Neural progenitor cell (in vitro differentiated cells): ENCODE results near the gene XRCC1.

ENCODE experiments used
- EZH2 ChIP-seq: fragments of 200-600 bp; sonication (generic); IDR thresholded peaks from 2 replicates; pipeline ENCODE4 v1.6.1; 2017; ENCODE audit warnings: antibody characterized with exemption, mild to moderate bottlenecking, moderate library complexity
- EZH2phosphoT487 ChIP-seq: fragments of 200-600 bp; sonication (generic); IDR thresholded peaks from 2 replicates; pipeline ENCODE4 v1.6.1; 2017; ENCODE audit warnings: antibody characterized with exemption
- TF ChIP-seq, protein P1 (sequence below): fragments of 200-600 bp; sonication (generic); IDR thresholded peaks from 2 replicates; pipeline ENCODE4 v1.5.1; 2017; ENCODE audit warnings: antibody characterized with exemption, mild to moderate bottlenecking

DNA sequence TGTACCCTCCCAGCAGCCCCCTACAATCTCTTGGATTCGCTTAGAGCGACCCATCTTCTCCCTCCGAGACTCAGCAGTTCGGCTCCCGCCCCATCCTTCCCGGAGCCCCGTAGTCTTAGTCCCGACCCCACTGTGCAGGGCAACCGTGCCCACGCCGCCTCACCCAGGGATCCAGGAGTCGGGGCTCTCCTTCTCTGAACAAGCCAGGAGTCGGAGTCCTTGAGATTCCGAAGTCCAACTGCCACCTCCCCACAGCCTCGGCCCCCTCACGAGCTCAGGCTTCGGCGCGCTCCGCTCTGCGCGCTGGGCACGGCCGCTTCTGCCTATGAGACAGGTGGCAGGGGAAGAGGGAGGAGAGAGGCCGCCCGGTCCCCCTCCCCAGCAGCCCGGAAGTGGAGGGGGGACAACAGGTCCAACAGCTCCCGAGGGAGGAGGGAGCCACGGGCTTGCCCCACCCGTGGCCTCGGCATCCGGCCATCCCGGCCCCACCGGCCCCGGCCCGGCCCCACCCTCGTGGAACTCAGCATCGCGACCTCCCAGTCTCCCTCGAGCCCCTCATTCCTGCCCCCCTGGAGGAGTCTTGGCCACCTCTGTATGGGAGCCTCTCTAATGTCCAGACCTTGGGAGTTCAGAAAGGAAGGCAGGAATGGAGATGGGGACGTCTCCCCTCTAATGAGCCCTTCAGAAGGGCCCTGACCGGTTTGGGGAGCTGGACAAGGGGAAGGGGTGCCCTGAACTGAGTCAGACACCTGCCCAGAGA, 70.7 kb downstream of the XRCC1 start, which contains the start of gene PHLDB3:
- TF ChIP-seq, protein P1, sequence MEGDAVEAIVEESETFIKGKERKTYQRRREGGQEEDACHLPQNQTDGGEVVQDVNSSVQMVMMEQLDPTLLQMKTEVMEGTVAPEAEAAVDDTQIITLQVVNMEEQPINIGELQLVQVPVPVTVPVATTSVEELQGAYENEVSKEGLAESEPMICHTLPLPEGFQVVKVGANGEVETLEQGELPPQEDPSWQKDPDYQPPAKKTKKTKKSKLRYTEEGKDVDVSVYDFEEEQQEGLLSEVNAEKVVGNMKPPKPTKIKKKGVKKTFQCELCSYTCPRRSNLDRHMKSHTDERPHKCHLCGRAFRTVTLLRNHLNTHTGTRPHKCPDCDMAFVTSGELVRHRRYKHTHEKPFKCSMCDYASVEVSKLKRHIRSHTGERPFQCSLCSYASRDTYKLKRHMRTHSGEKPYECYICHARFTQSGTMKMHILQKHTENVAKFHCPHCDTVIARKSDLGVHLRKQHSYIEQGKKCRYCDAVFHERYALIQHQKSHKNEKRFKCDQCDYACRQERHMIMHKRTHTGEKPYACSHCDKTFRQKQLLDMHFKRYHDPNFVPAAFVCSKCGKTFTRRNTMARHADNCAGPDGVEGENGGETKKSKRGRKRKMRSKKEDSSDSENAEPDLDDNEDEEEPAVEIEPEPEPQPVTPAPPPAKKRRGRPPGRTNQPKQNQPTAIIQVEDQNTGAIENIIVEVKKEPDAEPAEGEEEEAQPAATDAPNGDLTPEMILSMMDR = no peak
- no peak for TF ChIP-seq EZH2
- no peak for TF ChIP-seq EZH2phosphoT487
